ENCODE results near the gene DENND1A.

The DENND1A gene

DNA sequence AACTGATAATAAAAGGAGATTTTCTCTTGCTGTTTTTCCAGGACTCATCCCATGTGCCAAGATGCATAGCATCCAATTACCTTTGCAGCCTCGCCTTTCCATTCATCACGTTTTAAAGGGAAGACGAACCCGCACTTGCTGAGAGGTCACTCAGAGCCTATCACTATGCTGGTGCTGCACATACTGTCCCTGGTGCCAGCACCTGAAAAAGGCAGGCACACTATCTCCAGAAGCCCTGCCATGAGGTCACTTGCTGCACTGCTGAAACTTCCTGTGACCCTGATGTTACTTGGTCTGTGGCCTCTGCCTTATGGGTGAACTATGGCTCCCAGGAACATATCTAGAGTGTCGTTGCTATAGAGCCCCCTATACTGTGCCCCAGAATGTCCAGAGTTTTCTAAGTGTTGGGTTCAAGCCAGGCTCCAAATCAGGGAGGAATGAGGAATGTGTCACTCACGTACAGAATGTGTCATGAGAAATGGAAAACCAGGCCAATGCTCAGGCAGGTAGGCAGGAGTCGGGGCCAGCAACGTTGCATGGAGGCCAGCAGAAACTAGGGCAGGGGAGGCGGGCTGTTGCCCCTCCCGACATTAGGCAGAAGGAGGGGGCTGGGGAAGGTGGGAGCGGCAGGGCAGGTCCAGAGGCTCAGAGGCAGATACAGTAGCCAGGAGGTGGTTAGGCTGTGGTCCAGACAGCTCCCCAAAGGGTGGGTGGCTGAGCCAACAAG, 311.8 kb downstream of the DENND1A start:
- TF ChIP-seq, protein P1, sequence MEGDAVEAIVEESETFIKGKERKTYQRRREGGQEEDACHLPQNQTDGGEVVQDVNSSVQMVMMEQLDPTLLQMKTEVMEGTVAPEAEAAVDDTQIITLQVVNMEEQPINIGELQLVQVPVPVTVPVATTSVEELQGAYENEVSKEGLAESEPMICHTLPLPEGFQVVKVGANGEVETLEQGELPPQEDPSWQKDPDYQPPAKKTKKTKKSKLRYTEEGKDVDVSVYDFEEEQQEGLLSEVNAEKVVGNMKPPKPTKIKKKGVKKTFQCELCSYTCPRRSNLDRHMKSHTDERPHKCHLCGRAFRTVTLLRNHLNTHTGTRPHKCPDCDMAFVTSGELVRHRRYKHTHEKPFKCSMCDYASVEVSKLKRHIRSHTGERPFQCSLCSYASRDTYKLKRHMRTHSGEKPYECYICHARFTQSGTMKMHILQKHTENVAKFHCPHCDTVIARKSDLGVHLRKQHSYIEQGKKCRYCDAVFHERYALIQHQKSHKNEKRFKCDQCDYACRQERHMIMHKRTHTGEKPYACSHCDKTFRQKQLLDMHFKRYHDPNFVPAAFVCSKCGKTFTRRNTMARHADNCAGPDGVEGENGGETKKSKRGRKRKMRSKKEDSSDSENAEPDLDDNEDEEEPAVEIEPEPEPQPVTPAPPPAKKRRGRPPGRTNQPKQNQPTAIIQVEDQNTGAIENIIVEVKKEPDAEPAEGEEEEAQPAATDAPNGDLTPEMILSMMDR (IDR thresholded peaks at IDR 0.05; ENCODE audit: control insufficient read depth, extremely low read depth, insufficient read depth): no peak
- no peak for DNase-seq (ENCODE audit: low read depth)
- no peak overlapping the region for H3K4me3 ChIP-seq (ENCODE audit: low read depth, low read length)

DNA sequence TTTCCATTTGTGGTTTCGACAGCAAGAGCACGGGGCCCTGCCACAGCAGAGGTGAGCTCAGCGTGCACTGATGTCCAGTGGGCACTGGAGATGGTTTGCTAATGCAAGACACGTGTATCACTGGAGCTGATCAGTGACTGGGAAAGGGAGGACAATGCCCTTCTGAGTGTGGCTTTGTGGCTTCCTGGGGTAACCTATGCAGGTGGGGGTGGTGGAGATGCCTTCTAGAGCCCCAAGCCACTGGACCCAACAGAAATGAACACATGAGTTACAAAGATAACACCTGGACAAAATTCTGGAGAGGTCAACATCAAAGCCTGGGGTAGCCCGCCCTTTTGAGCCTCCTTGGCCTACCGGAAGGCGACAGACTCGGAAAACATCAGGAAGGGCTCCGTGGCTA, 312.6 kb downstream of the DENND1A start:
- TF ChIP-seq, protein P1 (IDR thresholded peaks at IDR 0.05; ENCODE audit: control insufficient read depth, extremely low read depth, insufficient read depth): no peak
- H3K4me3 ChIP-seq (ENCODE audit: low read depth, low read length): no peak overlapping the region
- no peak for DNase-seq (ENCODE audit: low read depth)

DNA sequence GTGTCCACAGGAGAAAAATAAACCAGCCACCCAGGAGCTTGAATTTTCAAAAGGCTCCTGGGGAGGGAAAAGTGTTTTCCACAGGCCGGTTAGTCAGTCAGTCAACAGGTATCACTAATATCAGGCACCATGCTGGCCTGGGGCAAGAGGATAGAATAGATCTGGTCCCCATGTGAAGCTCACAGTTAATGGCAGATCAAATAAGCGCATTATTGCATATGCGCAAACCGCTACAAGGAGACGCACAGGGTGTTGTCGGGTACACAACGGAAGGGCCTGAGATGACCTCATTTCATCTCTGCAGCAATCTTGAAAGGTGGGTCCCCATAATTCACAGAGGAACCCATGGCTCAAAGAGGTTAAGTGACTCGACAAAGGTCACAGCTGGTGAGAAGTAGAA, 313.2 kb downstream of the DENND1A start:
- H3K4me3 ChIP-seq (ENCODE audit: low read depth, low read length): no peak overlapping the region
- no peak for DNase-seq (ENCODE audit: low read depth)
- TF ChIP-seq, protein P1 (IDR thresholded peaks at IDR 0.05; ENCODE audit: control insufficient read depth, extremely low read depth, insufficient read depth): no peak

DNA sequence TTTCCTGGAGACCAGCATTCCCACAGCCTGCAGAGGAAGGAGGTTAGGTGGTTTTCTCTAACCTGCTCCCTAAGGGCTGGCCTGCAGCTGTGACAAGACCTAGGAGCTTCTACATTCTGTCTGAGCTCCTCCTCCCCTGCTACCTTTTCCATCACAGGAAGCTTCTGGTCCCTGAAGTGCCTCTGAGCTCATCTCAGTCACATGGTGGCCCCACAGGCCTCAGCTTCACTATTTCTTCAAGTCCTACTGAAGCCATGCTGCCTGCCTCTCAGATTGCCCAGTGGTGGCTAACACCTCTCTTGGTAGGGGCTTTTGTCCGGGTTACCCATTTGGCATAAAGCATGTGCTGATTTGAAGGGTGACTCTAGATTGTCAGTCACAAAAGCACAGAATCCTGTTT, 314.5 kb downstream of the DENND1A start:
- DNase-seq (ENCODE audit: low read depth): no peak
- TF ChIP-seq, protein P1 (IDR thresholded peaks at IDR 0.05; ENCODE audit: control insufficient read depth, extremely low read depth, insufficient read depth): no peak

DNA sequence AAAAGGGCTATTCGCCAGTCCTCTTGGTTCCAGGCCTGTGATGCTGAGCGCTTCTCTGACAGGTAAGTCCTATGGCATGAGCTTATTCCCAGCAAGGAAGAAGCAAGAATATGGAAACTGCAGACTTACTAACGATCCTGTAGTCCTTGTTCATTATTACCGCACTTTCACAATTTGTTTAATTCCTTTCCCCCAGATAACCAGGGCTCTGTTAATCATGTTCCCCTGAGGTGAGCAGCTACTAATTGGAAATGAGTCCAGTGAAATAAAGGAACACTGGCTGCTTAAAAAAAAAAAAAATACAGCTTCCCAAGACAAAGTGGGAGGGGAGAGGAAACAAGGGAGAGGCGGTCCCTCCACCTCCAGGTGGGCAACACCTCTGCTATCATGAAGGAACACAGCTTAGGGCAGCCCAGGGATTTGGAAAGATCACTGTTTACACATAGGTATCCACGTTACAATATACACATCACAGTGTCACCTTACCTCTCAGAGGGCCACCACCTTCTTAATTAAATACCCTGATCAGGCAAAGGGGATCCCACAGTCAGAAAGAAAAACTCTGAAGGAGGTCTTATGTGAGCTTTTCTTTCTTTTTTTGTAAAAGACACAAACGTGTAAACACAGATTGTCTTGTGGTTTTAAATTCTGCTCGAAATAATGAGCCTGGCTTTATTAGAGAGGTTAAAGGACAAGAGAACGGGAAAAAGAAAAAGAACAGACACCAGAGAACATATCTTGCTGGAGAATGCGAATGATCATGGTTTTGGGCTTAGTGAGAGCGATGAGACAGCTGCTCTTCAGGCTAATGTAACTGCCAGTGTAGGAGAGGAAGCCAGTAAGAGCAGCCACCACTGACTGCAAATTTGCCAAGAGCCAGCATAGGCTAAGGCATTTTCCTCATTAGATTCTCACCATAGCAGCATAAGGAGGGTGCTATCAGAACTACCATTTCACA, 315.3 kb downstream of the DENND1A start:
- TF ChIP-seq, protein P1 (IDR thresholded peaks at IDR 0.05; ENCODE audit: control insufficient read depth, extremely low read depth, insufficient read depth): no peak
- DNase-seq (ENCODE audit: low read depth): no peak
- H3K4me3 ChIP-seq (ENCODE audit: low read depth, low read length): no peak overlapping the region

More for the DNA sequence above, 314.5 kb downstream of the DENND1A start:
- no peak overlapping the region for H3K4me3 ChIP-seq (ENCODE audit: low read depth, low read length)

DNA sequence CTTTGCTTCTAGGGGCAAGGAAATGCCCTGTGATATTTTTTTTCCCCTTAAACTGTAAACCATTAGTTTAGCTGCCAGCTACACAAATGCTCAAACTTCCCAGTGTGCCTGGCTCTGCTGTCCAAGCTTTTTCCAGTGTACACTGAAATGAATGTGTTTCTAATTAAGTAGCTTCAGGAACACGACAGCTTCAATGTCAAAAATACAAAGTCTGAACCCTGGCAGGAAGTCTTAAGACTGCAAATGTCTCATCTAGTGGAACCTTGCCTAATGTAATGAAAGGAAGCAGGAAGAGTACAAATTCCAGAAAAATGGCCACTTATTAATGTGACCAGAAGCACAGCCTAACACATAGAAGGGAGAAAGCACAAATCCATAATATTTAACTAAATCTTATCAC, 318.7 kb downstream of the DENND1A start:
- TF ChIP-seq, protein P1 (IDR thresholded peaks at IDR 0.05; ENCODE audit: control insufficient read depth, extremely low read depth, insufficient read depth): no peak
- no peak overlapping the region for H3K4me3 ChIP-seq (ENCODE audit: low read depth, low read length)
- DNase-seq (ENCODE audit: low read depth): no peak

Data from LNCaP clone FGC (cell line).